Coronary artery (tissue), 2 donors: ENCODE results near the gene CXCL10.
A peak's percentile ranks its signal among the peaks of the same experiment; 100 is the strongest.

Experiments
- DNase-seq: peaks from one replicate; pipeline ENCODE4 v3.0.0-alpha.2; 2017; ENCODE audit warnings: low spot score
- H3K27ac ChIP-seq, 2 donors: fragments of 200-600 bp; sonication (generic); one replicate each; pipeline ENCODE4 v1.5.1; 2016 to 2019
- H3K4me3 ChIP-seq: fragments of 200-600 bp; sonication (generic); 2 replicates; pipeline ENCODE4 v1.5.1; 2016; ENCODE audit warnings: mild to moderate bottlenecking, moderate library complexity
- CTCF ChIP-seq: fragments of 200-600 bp; sonication (generic); IDR thresholded peaks from one replicate; pipeline ENCODE4 v1.5.1; 2019; ENCODE audit warnings: antibody characterized with exemption

CXCL10 gene

GRCh38 chr4:76023389-76023788 is at the start of gene CXCL10:
Gene CXCL10 (minus strand): TSS chr4:76023497. CDS start chr4:76023431, 66 bp downstream.
- DNase-seq: no peak

GRCh38 chr4:76072760-76073159 is 49.5 kb upstream of the CXCL10 start:
- Histone ChIP-seq H3K4me3 (no peak overlapping the region), H3K27ac (no peak overlapping the region)
- TF ChIP-seq CTCF: no peak
- DNase-seq: no peak

More at GRCh38 chr4:76023389-76023788, at the start of gene CXCL10:
- H3K27ac ChIP-seq: no peak within 1 kb of the TSS
- no peak for TF ChIP-seq CTCF
- H3K4me3 ChIP-seq: no peak within 1 kb of the TSS

GRCh38 chr4:76067652-76068286 is 44.5 kb upstream of the CXCL10 start:
- no peak overlapping the region for H3K27ac ChIP-seq
- no peak for DNase-seq
- H3K4me3 ChIP-seq: no peak overlapping the region
- peak; percentile 51 for TF ChIP-seq CTCF

GRCh38 chr4:76066546-76066945 is 43.2 kb upstream of the CXCL10 start:
- no peak for TF ChIP-seq CTCF

GRCh38 chr4:76061982-76062381 is 38.7 kb upstream of the CXCL10 start:
- H3K27ac ChIP-seq: no peak overlapping the region
- no peak for TF ChIP-seq CTCF
- DNase-seq: no peak
- no peak overlapping the region for H3K4me3 ChIP-seq

More at GRCh38 chr4:76066546-76066945, 43.2 kb upstream of the CXCL10 start:
- Histone ChIP-seq H3K27ac (no peak overlapping the region), H3K4me3 (no peak overlapping the region)
- no peak for DNase-seq

- TF ChIP-seq CTCF: no peak
- no peak overlapping the region for H3K4me3 ChIP-seq
- H3K27ac ChIP-seq: no peak overlapping the region
- DNase-seq: no peak
Measured at GRCh38 chr4:76061421-76061820, 38.1 kb upstream of the CXCL10 start.

- no peak for TF ChIP-seq CTCF
- H3K27ac ChIP-seq: no peak overlapping the region
- no peak for DNase-seq
- H3K4me3 ChIP-seq: no peak overlapping the region
Measured at GRCh38 chr4:76060506-76060905, 37.2 kb upstream of the CXCL10 start.
